ENCODE data around the gene CD52.

CD52 gene

DNA sequence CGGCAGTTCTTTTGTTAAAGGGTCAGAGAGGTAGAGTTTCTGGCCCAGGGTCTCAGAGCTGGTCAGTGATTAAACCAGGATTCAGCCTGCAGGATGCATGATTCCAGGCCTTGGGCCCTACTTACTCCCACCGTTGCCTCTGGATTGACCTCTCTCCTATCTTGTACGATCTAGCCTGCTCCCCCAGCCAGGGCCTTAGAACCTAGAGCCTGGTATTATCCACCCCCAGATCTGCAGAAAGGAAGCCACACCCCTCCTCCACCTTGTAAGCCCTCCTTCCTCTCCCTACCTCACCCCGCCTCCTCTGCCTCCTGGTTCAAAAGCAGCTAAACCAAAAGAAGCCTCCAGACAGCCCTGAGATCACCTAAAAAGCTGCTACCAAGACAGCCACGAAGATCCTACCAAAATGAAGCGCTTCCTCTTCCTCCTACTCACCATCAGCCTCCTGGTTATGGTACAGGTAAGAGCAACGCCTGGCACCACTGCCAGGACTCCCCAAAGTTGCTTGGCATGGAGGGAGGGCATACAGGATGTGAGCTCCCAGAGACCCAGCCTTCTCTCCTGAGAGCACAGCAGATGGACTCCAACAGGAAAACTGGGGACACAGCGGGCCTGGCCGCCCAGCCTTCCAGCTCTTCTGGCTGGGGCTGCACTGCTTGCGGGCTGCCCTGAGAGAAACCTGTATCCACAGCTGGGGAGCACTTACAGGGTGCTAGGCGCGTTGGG, at the start of gene CD52:
TSS of gene CD52 (plus strand) at position 347 of the 726 bp plus-strand sequence. CDS start at position 407, 60 bp downstream.
- in situ Hi-C loops (cut with HindIII; ENCODE audit: low sequenced_read_pairs) = no loop called here

DNA sequence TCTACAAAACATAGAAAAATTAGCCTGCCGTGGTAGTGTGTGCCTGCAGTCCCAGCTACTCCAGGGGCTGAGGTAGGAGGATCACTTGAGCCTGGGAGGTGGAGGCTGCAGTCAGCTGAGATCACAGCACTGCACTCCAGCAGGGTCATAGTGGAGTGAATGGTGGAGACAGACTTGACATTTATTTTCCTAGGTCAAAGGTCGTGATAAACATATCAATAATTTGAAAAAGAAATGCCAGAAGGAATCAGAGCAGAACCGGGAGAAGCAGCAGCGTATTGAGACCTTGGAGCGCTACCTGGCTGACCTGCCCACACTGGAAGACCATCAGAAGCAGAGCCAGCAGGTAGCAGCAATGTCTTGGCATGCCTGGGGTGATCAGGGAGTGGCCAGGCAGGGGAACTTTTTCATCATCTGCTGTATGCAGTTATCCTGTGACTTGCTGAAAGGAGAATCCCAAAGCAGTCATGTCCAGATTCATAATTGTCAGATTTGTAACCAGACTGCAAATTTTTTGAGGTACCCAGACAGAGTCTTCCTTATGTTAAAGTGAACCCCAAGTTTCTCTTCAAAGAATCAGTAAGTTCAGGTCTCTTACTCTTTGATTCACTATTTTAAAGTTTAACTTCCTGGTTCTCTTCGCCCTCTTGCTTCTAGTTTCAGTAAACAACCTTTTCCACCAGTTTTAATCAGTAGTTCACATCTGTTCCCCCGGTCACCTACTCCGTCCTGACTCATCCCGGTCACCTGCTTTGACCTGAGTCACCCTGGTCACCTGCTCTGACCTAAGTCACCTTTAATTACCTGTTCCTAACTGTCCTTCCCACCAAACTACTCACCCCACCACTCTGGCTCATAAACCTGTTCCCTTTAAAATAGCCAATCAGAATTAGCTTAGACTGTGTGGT, 49.2 kb upstream of the CD52 start:
- in situ Hi-C loops (cut with HindIII; ENCODE audit: low sequenced_read_pairs) = no loop called here

GRCh38 chr1:26269198-26269550, 48.6 kb upstream of the CD52 start:
- in situ Hi-C loops (cut with HindIII; ENCODE audit: low sequenced_read_pairs) = no loop called here

DNA sequence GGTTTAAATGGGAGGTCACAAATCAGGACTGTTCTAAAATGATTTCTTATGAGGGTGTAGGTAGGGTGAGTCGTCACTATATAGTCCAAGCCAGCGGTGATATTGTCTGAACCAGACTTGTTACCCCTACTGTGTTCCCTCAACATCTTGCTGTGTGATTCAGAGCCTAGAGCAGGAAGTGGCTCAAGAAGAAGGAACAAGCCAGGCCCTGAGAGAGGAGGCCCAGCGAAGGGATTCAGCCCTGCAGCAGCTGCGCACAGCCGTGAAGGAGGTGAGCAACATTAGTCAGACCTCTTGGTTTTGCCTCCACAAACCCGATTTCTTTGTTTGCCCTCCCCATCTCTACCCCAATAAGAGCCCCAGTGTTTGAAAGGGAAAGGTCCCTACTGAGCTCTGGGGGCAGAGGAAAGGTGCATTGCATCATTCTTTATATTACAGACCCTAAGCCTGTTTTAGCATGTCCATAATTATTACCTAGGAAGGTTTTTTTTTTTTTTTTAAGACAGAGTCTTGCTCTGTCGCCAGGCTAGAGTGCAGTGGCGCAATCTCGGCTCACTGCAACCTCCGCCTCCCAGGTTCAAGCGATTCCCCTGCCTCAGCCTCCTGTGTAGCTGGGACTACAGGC, 42.8 kb upstream of the CD52 start:
- in situ Hi-C loops (cut with HindIII; ENCODE audit: low sequenced_read_pairs) = loop anchor here (5.0 kb wide), 2 partner anchors 63 to 87 kb away; no protein-coding TSS in a partner anchor

DNA sequence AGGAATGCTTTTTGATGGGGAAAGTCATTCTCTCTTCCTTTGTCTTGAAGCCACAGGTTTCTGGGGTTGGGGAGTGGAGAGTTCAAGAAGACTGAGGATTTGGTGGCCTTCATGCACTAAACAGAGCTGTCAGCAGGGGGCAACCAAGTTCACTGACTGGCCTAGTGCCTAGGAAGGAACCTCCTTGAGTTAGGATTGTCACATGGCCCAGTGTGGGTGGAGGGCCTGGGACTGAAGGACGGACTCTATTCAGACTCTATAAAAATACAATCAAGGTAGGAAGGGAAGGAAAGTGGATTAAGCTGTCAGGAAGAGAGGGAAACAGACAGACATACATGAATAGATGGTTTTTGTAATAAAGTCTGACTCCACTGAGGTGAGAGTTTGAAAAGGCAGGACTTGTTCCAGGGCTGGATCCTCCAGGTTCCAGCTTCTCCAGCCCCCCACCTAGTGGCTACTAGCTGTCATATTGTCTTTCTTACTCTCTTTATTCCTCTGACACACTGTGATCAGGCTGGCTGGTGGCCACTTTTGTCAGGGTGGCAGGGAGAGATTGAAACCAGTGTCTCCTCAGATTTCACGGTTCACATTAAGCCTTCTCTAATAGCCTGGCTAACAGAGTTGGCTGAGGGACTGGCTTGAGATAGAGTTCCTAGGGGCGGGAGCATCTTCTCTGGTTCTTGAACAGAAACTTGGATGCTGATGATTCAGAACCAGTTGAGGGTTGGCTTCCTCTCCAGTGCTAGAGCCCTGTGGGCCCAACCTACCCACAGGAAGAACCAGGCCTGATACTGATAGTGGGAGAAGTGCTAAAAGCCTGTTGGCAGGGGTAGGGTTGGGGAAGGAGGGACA, 42.0 kb upstream of the CD52 start:
- in situ Hi-C loops (cut with HindIII; ENCODE audit: low sequenced_read_pairs) = no loop called here

GRCh38 chr1:26276432-26276838, 41.3 kb upstream of the CD52 start:
- in situ Hi-C loops (cut with HindIII; ENCODE audit: low sequenced_read_pairs) = no loop called here

GRCh38 chr1:26277261-26277661, 40.5 kb upstream of the CD52 start:
- in situ Hi-C loops (cut with HindIII; ENCODE audit: low sequenced_read_pairs) = no loop called here

DNA sequence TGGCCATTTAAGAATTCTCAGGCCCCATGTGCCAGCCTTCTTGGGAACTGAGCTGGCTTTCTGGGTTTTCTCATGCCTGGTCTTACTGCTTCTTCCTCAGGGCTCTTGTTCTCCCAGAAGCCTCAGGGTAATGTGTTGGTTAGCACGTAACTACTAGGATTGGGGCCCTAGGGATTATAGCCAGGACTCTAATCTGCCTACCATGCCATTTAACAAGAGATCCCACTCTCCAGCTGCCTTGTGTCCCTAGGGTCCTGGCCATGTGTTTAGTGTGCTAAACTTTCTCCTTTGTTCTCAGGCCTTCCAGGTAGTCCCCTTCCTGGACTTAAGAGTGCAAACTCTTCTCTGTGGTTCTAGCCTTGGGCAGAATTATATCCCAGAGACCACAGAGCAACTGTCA, 40.0 kb upstream of the CD52 start:
- in situ Hi-C loops (cut with HindIII; ENCODE audit: low sequenced_read_pairs) = no loop called here

DNA sequence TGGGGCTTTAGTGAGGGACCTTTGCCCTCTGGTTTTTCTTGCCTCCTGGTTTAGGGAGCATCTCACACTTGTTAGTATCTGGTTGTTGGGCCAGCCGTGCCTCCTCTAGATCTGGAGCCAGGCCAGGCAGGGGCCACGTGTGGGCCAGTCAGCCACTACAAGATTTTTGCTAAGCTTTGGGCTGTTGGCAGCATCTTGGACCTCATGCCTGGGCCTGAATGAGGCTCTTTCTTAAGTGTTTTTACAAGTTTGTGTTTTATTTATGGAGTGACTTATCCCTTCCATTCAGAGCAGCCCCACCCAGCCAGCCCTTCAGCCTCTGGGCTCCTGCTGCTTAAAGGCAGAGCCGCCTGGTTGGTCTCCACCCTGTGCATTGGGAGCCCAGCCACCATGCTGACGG, 39.5 kb upstream of the CD52 start:
- in situ Hi-C loops (cut with HindIII; ENCODE audit: low sequenced_read_pairs) = no loop called here

GRCh38 chr1:26278724-26279455, 38.9 kb upstream of the CD52 start:
- in situ Hi-C loops (cut with HindIII; ENCODE audit: low sequenced_read_pairs) = no loop called here

DNA sequence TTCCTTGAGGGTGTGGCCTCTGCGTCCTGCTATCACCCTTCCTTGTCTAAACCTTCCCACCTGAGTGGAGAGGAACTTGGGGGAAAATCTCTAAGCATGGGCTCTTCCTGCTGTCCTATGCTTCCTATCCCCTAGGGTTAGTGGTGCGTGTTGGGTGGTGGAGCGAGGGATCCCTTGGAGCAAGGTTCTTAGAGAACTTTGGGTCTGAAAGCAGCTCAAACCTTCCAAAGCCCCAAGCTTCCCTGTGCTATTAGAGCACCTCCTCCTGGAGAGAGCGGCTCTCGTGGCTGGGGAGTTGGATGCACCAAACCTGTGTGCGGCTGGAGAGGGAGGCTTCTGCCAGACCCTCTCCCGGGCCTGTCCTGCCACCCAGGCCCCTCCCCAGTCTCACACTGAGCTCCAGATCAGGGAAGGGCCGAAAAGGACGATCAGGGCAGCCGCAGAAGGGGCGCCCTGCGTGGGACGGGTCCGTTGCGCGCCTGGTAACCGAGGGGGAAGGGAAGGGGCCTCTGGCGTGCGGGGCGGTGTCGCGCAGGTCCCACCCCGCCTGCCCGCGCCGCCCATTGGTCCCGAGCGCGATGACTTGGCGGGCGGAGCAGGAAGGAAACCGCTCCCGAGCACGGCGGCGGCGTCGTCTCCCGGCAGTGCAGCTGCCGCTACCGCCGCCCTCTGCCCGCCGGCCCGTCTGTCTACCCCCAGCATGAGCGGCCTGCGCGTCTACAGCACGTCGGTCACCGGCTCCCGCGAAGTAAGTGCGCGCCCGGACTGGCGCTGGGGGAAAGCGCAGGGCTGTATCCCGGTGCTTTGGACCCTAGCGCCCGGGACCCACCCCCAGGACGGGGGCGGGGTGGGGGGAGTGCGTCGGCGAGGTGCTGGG, 38.1 kb upstream of the CD52 start, which contains the start of gene SH3BGRL3:
TSS of gene SH3BGRL3 (plus strand) at position 631 of the 877 bp plus-strand sequence. CDS start at position 701, 70 bp downstream.
- in situ Hi-C loops (cut with HindIII; ENCODE audit: low sequenced_read_pairs) = no loop called here

DNA sequence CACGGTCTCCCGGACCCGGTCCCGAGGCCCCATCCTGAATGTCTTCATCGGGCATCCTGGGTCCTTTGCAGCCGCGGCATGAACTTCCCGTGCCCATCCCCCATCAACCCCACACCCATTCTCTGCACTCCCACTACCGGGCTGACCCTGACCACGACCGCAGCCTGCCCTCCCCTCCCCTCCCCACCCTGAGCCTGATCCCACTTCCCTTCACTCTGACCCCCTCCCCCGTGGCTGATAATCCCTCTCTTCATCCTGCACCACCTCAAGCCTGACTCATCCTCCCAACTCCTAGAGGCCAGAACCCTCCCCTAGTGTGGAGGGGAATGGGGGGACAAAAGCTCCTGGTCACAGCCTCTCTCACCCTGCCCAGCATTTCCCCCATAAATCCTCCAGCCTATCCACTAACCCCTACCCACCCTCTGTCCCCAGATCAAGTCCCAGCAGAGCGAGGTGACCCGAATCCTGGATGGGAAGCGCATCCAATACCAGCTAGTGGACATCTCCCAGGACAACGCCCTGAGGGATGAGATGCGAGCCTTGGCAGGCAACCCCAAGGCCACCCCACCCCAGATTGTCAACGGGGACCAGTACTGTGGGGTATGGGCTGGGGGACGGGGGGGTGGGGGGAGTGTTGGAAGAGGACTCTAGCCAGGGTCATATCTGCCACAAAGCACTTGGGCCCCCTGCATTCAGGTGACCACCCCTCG, 37.3 kb upstream of the CD52 start:
- in situ Hi-C loops (cut with HindIII; ENCODE audit: low sequenced_read_pairs) = no loop called here

DNA sequence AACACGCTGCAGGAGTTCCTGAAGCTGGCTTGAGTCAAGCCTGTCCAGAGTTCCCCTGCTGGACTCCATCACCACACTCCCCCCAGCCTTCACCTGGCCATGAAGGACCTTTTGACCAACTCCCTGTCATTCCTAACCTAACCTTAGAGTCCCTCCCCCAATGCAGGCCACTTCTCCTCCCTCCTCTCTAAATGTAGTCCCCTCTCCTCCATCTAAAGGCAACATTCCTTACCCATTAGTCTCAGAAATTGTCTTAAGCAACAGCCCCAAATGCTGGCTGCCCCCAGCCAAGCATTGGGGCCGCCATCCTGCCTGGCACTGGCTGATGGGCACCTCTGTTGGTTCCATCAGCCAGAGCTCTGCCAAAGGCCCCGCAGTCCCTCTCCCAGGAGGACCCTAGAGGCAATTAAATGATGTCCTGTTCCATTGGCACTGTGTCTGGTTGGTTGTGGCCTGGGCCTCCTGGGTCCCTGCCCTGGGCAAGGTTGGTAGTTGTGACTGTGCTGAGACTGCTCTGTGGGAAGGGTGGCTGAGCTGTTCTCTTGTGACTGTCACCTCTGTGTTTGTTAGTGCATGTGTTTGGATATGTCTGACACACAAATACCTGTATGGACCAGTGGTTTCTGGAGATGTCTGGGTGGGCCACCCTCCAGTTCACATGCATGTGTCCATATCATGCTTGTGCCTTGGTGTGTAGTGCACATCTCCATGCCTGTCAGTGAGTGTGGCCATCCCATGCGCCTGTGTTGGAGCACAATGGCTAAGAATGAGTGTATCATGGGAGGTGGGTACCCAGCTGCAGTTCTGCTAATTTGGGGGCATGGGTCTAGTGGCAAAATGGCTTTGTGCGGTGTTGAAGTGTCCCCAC, 36.4 kb upstream of the CD52 start:
- in situ Hi-C loops (cut with HindIII; ENCODE audit: low sequenced_read_pairs) = no loop called here

GRCh38 chr1:26281971-26282370, 35.8 kb upstream of the CD52 start:
- in situ Hi-C loops (cut with HindIII; ENCODE audit: low sequenced_read_pairs) = no loop called here

DNA sequence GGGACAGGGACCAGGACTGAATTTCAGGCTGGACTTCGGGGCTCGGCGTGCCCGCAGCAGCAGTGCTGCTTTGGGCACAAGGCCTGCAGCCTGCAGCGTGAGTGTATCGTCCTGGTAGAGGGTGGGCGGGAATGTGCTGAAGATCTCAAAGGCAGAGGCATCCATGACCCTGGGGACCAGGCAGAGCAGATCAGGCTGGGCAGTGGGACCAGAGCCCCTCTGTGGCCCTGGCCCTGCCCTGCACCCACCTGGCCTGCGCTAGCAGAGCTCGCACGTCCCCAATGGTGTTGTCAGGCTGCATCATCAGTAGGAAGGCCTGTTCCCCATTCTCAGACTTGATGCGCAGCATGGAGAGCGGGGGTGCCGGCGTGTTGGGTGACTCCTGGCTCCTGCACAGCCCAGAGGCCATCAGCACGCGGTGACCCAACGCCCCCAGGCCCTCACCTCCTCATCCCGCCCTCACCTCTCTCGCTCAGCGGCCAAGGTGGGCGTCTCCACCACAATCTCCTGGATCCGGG, 35.3 kb upstream of the CD52 start:
- in situ Hi-C loops (cut with HindIII; ENCODE audit: low sequenced_read_pairs) = no loop called here

GRCh38 chr1:26283279-26283853, 34.4 kb upstream of the CD52 start:
- in situ Hi-C loops (cut with HindIII; ENCODE audit: low sequenced_read_pairs) = no loop called here

Measured in endothelial cell of hepatic sinusoid (primary cell).